Ureter (tissue), 1 donor: ENCODE data around the gene MYPOP. TPM values are rescaled to one million over a fixed set of nuclear protein-coding genes. Genes with fewer than 3 reads are reported as not detected.
"Not testable (repeated sequence)": the region's sequence is repeated elsewhere in the genome, so short reads cannot be mapped to it uniquely, and the experiment has no call there.

Source experiments
- DNase-seq: peaks from one replicate; pipeline ENCODE4 v3.0.0-alpha.2; 2020; ENCODE audit warnings: low spot score
- total RNA-seq: library from RNA; stranded (reverse); gene quantifications from one replicate; pipeline ENCODE4 v1.2.4, GENCODE V29; 2023
- donor health status: DM: yes; HTN: yes; CAD: no.

Gene MYPOP
- total RNA-seq, 1 donor from 2014 or later: 5.5 TPM

- DNase-seq: no peak
Measured at GRCh38 chr19:45883881-45884681, 18.3 kb downstream of the MYPOP start.

- DNase-seq: no peak
Measured at GRCh38 chr19:45883586-45883880, 18.9 kb downstream of the MYPOP start.

- peak; percentile 83 for DNase-seq
Measured at GRCh38 chr19:45882652-45883585, 19.5 kb downstream of the MYPOP start.

GRCh38 chr19:45881909-45882528 lies 20.4 kb downstream of the MYPOP start:
- DNase-seq: no peak

GRCh38 chr19:45881082-45881908 lies 21.1 kb downstream of the MYPOP start:
- DNase-seq: no peak

- DNase-seq: no peak
Measured at GRCh38 chr19:45879971-45880370, 22.4 kb downstream of the MYPOP start.

- no peak for DNase-seq
Measured at GRCh38 chr19:45879055-45879454, 23.4 kb downstream of the MYPOP start.

GRCh38 chr19:45878043-45878794 lies 24.2 kb downstream of the MYPOP start:
- DNase-seq: no peak

GRCh38 chr19:45876411-45877197 lies 25.8 kb downstream of the MYPOP start:
- DNase-seq: no peak

- DNase-seq: no peak
Measured at GRCh38 chr19:45876161-45876410, 26.3 kb downstream of the MYPOP start.

- no peak for DNase-seq
Measured at GRCh38 chr19:45874620-45874966, 27.8 kb downstream of the MYPOP start.

- DNase-seq: no peak
Measured at GRCh38 chr19:45873219-45873772, 29.1 kb downstream of the MYPOP start.

GRCh38 chr19:45872095-45872919 lies 30.1 kb downstream of the MYPOP start:
- DNase-seq: no peak

GRCh38 chr19:45870798-45871197 lies 31.6 kb downstream of the MYPOP start:
- DNase-seq: no peak

- DNase-seq: not testable (repeated sequence)
Measured at GRCh38 chr19:45867241-45867640, 35.2 kb downstream of the MYPOP start.

- DNase-seq: no peak
Measured at GRCh38 chr19:45866400-45867176, 35.8 kb downstream of the MYPOP start.

- no peak for DNase-seq
Measured at GRCh38 chr19:45865269-45865948, 37.0 kb downstream of the MYPOP start.

- no peak for DNase-seq
Measured at GRCh38 chr19:45864629-45865082, 37.8 kb downstream of the MYPOP start.
